Left ventricle myocardium inferior (tissue), 1 donor: ENCODE data around the gene PTPRT. TPM values are rescaled to one million over a fixed set of nuclear protein-coding genes. Genes with fewer than 3 reads are reported as not detected.

ENCODE experiments used
- DNase-seq: peaks from one replicate; pipeline ENCODE4 v3.0.0-alpha.2; 2020
- H3K27ac ChIP-seq: fragments of 200-600 bp; replicated peaks from 2 replicates; pipeline ENCODE4 v1.8.0; 2021
- H3K27me3 ChIP-seq: fragments of 200-600 bp; 2 replicates; pipeline ENCODE4 v1.8.0; 2021; ENCODE audit warnings: low read depth
- H3K36me3 ChIP-seq: fragments of 200-600 bp; 2 replicates; pipeline ENCODE4 v1.8.0; 2021
- H3K4me1 ChIP-seq: fragments of 200-600 bp; 2 replicates; pipeline ENCODE4 v1.8.0; 2021
- H3K4me3 ChIP-seq: fragments of 200-600 bp; 2 replicates; pipeline ENCODE4 v1.8.0; 2021; ENCODE audit warnings: mild to moderate bottlenecking, moderate library complexity
- H3K9me3 ChIP-seq: fragments of 200-600 bp; replicated peaks from 2 replicates; pipeline ENCODE4 v1.8.0; 2021
- intact Hi-C: fragments of 100-400 bp; cut with micrococcal nuclease; formaldehyde crosslinking; loops from one replicate; pipeline ENCODE4 v1.11.0; 2022
- total RNA-seq: library from RNA; stranded (reverse); fragmentation: NEBNext Ultra II Directional; extraction: Animal tissue kit (Norgen Biotek cat#: 25700); gene quantifications from one replicate; pipeline ENCODE4 v1.2.1, GENCODE V29; 2021
- TF ChIP-seq, protein P1 (sequence below): fragments of 200-600 bp; IDR thresholded peaks from 2 replicates; pipeline ENCODE4 v1.8.0; 2021; ENCODE audit warnings: antibody characterized with exemption, mild to moderate bottlenecking, borderline replicate concordance
- donor health status: DM: no; HTN: yes; CAD: no; lungs with severe emphysema.

Gene PTPRT
- total RNA-seq, 1 donor from 2014 or later: 0.08 TPM

DNA sequence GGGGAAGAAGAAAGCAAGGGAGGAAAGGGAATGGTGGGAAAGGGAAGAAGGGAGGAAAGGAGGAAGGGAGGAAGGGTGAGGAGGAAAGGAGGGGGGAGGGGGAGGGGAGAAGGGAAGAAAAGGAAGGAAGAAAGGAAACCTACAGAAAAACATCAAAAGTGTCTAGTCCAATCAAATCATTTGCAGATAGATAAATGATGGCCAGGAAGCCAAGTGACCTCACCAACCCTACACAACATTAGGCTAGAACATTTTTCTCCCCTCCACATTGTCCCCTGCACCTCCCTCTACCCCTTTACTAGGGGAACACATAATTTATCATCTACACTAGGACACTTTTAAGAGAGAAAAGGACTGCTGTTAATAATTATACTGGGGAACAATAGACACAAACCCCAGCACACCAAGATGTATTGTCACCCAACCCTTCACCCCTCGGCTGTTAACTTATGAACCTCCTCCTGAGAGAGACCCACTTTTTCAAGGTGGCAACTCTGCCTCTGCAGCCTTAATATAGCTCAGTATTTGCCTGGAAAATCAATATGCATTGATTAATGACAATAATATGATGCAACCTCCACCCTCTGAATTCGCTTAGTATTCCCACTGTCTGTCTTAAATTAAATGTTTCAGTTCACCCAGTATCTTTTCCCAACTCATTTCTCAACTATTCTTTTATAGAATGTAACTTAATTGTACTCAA lies 231.2 kb downstream of the PTPRT start:
- Histone ChIP-seq H3K4me1 (no peaks in the 10 kb centered on the region), H3K27ac (no peak overlapping the region), H3K36me3 (no peaks in the 10 kb centered on the region), H3K9me3 (peaks cover 5% of the 10 kb centered on the region), H3K4me3 (no peak overlapping the region), H3K27me3 (peaks cover 8% of the 10 kb centered on the region)
- TF ChIP-seq, protein P1, sequence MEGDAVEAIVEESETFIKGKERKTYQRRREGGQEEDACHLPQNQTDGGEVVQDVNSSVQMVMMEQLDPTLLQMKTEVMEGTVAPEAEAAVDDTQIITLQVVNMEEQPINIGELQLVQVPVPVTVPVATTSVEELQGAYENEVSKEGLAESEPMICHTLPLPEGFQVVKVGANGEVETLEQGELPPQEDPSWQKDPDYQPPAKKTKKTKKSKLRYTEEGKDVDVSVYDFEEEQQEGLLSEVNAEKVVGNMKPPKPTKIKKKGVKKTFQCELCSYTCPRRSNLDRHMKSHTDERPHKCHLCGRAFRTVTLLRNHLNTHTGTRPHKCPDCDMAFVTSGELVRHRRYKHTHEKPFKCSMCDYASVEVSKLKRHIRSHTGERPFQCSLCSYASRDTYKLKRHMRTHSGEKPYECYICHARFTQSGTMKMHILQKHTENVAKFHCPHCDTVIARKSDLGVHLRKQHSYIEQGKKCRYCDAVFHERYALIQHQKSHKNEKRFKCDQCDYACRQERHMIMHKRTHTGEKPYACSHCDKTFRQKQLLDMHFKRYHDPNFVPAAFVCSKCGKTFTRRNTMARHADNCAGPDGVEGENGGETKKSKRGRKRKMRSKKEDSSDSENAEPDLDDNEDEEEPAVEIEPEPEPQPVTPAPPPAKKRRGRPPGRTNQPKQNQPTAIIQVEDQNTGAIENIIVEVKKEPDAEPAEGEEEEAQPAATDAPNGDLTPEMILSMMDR: no peak
- intact Hi-C loops: no loop called here
- no peak for DNase-seq

DNA sequence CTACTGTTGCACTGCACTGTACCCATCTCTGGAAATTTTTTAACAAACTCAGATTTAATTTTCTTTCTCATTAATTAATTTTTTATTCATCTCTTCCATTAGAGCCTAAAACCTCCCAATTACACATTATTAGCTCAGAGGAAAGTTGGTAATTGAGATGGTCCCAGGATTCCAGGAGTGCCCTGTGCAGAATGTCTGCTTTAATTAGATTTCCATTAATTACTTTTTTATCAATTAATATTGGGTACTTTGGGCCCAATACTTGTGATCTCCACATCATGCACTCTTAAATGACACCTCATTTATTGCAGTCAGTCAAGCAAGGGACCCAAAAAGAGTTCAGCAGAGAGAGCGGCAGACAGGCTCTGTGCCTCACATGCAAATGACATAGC lies 232.0 kb downstream of the PTPRT start:
- no peak for DNase-seq
- H3K27ac ChIP-seq: no peak overlapping the region
- no peak overlapping the region for H3K4me3 ChIP-seq
- no peaks in the 10 kb centered on the region for H3K36me3 ChIP-seq
- TF ChIP-seq, protein P1: no peak
- intact Hi-C loops: no loop called here
- peaks cover 8% of the 10 kb centered on the region for H3K27me3 ChIP-seq
- H3K9me3 ChIP-seq: peaks cover 5% of the 10 kb centered on the region
- no peaks in the 10 kb centered on the region for H3K4me1 ChIP-seq

DNA sequence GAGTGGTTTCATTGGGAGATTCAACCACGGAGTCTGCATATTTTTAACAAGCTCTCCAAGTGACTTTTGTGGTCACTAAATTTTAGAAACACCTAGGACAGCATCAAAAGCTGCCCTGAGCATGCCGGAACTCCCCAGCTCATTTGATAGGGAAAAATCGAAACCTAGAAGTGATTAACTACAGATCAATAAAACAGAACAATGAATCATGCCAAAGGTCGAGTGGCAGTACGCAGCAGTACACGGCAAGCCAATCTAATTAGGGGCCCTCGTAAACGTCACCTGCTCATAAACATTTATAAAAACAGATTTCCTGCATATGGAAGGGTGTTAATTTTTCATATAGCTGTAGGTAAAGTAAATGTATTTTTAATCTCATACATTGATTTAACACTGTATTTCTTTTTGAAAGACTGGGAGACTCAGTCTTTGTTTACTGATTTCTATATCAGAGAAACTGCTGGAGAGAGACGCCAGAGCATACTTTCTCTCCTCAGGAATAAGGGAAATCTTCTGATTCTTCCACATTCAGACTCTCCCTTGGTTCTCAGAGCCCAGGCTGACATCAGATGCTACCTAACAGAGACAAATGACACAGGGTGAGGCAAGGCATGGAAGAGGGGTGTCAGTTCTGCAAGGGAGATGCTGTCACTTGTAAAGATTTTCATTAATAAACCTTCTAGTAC lies 232.5 kb downstream of the PTPRT start:
- no peaks in the 10 kb centered on the region for H3K4me1 ChIP-seq
- no peak overlapping the region for H3K4me3 ChIP-seq
- DNase-seq: no peak
- H3K27ac ChIP-seq: no peak overlapping the region
- intact Hi-C loops: no loop called here
- TF ChIP-seq, protein P1: no peak
- H3K9me3 ChIP-seq: peaks cover 5% of the 10 kb centered on the region
- no peaks in the 10 kb centered on the region for H3K36me3 ChIP-seq
- peaks cover 8% of the 10 kb centered on the region for H3K27me3 ChIP-seq

DNA sequence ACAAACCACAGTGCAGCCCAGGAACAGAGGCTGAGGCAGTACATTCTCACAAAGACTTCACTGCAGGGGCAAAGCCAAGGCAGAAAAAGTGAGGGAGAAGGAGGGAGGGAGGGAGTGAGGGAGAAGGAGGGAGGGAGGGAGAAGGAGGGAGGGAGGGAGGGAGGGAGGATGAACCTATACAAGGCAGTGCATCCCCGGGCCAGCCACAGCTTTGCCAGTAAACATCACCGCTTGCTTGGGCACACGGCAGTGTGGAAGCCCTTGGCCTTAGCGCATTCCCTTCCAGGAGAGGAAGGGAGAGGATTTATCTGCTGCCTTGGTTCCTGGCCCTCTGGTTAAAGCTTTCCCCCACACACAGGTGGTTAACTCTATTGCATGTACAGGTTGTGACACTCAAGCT lies 234.0 kb downstream of the PTPRT start:
- Histone ChIP-seq H3K27ac (no peak overlapping the region), H3K36me3 (no peaks in the 10 kb centered on the region), H3K9me3 (peaks cover 5% of the 10 kb centered on the region), H3K27me3 (peaks cover 8% of the 10 kb centered on the region), H3K4me3 (no peak overlapping the region), H3K4me1 (no peaks in the 10 kb centered on the region)
- intact Hi-C loops: no loop called here
- TF ChIP-seq, protein P1: no peak
- DNase-seq: no peak

DNA sequence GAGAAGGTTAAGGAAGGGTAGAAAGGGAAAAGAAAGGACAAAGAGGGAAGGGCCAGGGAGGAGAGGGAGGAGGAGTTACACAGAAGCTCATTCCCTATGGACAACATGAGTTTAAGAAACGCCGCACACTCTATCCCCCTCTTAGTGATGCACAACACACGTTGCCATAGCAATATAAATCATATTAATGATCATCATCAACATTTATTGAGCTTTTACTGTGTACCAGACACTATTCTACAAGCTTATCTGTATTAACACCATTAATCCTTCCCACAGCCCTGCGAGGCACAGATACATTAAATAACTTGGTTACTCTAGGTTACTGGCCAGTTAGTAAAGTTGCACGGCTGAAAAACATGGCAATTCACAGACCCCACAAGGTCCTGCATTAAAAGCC lies 234.8 kb downstream of the PTPRT start:
- intact Hi-C loops: no loop called here

More for the DNA sequence above, 234.8 kb downstream of the PTPRT start:
- Histone ChIP-seq H3K9me3 (peaks cover 6% of the 10 kb centered on the region), H3K4me3 (no peak overlapping the region), H3K36me3 (no peaks in the 10 kb centered on the region), H3K27me3 (peaks cover 8% of the 10 kb centered on the region), H3K4me1 (no peaks in the 10 kb centered on the region), H3K27ac (no peak overlapping the region)
- TF ChIP-seq, protein P1: no peak
- no peak for DNase-seq
